Ovary (tissue), 3 donors: ENCODE data around the gene CYTL1.

Experiments
- CTCF ChIP-seq, 3 donors: fragments of 450-650 bp in 2 of 3; fragments of 200-600 bp in 1 of 3; IDR thresholded peaks; one replicate each; pipeline versions ENCODE4 v1.5.1 to v1.8.0; 2016 to 2022; ENCODE audit warnings: antibody characterized with exemption in 3 of 3, mild to moderate bottlenecking in 1 of 3
- EP300 ChIP-seq: sonication (generic); formaldehyde crosslinking; IDR thresholded peaks from one replicate; pipeline ENCODE4 v1.6.1; 2017; ENCODE audit warnings: antibody characterized with exemption
- POLR2A ChIP-seq: fragments of 450-650 bp; IDR thresholded peaks from one replicate; pipeline ENCODE4 v1.6.1; 2017; ENCODE audit warnings: antibody characterized with exemption, mild to moderate bottlenecking, moderate library complexity
- donor health status: DM: no; HTN: no; CAD: no.

DNA sequence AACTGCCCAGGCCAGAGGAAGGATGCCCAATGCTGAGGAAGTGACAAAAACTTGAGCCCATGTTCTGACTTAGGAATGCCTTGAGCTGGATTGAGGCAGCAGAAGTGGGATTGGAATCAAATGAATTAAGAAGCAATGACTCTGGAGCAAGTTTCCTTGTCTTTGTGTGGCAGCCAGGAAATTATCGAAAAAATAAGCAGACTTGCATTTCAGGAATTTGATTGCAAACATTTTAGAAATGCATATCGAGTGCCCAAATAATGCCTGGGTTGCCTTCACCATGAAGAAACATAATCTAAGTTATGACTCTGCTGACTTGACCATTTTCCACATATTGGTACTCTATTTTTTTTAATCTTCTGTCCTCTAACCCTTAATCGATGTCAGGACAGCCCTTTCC, 9.5 kb downstream of the CYTL1 start:
- no peak for TF ChIP-seq CTCF (IDR thresholded peaks at IDR 0.05)
- TF ChIP-seq POLR2A = no peak
- no peak for TF ChIP-seq EP300
